GM19193 (cell line): Measurements from ENCODE around the gene FBXO38.

Source experiments
- POLR2A ChIP-seq: IDR thresholded peaks from 4 replicates; pipeline ENCODE4 v1.6.1; 2011; ENCODE audit not compliant: insufficient read depth, insufficient read length; ENCODE audit errors: extremely low read depth

Gene FBXO38

DNA sequence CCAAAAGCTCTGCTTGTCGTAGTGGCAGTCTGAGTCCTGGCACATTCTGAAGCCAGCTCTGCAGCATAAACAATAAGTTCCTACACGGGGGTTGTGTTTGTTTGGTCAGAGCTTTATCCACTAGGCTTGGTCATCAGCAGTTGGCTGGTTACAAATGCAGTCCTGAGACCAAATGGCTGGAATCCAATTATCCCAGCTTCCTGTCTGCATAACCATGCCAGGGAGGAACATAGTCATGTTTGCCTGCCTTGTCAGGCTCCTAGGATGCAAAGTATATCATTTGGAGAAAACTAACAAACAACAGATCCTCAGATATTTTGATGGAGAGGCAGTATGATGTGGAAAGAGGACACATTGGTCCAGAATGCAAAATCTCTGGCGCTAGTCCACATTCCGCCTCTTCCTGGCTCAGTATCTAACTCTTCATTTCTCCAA is 85.8 kb downstream of the FBXO38 start:
- no peak for TF ChIP-seq POLR2A

DNA sequence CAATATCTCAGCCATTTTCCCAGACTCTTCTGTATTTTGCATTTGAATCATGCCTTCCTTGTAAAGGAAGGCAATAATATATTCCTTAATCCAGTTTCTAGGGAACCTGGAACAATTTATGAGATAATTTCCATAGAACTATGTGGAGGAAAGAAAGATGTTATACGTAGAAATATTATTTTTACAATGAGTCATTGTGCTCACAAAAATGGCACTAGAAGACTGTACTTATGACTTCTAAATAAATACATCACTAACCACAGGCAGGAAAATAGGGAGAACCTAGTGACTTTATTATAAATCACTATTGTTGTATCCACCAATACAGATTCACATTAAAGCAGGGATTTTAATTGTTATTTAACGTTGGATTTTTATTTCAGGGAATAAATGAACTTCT is 87.6 kb downstream of the FBXO38 start:
- TF ChIP-seq POLR2A, result no peak

DNA sequence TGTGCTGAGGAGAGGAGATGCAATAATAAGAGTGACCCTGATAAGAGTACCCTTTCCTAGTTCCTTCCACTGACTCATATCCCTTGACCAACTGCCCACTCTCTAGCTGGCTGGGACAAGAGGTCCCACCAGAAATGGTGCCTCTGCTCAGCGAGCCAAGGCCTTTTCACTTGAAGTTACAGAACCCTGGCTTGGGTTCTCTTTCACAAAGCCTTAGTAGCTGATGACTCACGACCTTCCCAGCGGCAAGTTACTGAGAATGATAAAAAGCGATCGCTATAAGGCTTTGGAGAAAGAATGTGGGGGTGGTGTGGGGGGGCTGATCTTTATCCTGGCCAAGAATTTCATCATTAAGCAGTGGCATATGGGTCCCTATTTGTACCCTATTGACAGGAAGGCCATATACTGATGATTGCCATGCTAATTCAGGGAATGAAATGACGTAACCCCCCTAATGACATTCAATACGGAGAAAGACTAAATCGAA is 90.3 kb downstream of the FBXO38 start:
- TF ChIP-seq POLR2A, result no peak

DNA sequence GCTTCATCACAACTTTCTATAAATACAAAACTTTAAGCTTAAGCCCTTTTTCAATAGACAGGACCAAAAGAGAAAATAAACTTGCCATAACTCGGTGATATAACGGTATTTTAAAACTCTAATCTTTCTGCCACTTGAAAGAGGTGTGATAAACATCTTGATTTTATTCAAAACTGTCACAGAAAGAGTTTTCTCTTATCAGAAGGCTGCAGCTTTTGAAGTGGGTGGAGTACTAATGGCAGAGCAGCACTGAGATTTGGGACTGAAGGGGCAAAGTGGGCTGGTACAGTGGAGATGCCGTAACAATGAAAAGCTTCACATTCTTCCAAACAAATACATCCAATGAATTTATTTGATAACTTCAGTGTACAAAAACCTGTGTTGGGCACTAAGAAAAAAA is 92.5 kb downstream of the FBXO38 start:
- no peak for TF ChIP-seq POLR2A

- TF ChIP-seq POLR2A, result no peak
Observed at GRCh38 chr5:148477429-148477828, 93.7 kb downstream of the FBXO38 start.

DNA sequence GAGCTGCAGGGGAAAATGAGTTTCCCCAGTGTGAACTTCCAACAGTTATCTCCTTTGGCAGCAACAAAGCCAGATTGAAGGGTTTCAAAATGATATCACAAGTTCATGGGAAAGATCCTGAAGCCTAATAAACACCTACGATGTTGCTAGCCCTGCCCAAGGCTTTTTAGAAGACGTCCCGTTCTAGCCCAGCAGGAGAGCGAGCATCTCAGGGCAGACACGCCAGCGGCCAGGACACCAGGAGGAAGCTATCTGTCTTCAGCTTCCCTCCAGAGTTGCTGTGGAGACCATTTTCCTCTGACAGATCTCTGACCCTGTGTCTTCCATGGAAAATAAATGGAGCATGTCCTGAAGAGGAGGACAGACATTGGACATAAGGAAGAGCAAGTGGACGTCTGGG is 98.4 kb downstream of the FBXO38 start:
- TF ChIP-seq POLR2A, result no peak

DNA sequence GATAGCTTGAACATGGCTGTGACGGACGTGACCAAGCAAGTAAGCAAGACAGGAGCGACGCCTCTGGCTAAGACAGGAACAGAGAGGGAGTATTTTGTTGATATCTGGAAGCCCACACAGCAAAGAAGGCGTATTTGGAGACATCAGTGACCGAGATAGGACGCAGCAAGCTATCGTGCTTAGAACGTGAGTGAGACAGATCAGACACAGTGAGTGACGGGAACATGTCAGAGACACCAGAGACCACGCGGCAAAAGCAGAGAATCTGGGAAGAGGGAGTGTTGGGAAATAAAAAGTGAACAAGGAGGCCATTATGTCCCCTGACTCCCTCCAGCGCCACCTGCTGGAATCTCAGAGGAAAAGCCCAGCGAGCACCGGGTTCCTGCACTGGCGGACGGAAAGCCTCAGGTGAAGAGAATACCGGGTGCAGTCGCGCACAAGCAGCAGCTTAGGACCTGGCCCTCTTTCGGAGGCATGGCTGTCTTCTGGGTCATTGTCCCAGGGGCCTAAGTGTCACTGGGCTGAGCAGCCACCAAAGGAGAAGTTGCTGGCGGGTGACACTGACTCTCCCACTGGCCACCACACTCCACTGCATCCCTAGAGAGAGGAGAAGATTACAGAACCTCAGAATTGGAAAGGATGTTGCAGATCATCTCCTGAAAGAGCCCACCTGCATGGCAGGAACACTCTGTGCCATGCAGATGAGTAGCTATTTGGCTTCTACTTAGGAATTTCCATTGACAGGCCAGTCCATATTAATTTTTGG is 99.1 kb downstream of the FBXO38 start:
- no peak for TF ChIP-seq POLR2A

DNA sequence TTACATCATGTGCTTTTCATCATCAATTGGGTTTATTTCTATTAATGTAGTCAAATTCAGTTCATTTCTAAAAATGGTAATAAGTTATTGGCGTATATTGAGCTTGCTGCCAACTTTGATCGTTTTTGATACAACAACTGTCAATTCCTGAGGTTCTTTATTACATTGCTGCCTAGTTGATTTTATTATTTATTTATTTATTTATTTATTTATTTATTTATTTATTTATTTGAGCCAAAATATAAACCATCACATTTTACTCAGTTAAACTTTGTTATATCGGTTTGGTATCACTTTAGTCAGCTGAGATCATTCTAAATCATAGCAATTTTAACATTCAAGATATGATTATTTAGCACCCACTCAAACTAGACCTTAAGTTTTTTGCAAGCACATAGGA is 100.0 kb downstream of the FBXO38 start:
- no peak for TF ChIP-seq POLR2A

GRCh38 chr5:148484651-148485050 is 100.9 kb downstream of the FBXO38 start:
- TF ChIP-seq POLR2A, result no peak

DNA sequence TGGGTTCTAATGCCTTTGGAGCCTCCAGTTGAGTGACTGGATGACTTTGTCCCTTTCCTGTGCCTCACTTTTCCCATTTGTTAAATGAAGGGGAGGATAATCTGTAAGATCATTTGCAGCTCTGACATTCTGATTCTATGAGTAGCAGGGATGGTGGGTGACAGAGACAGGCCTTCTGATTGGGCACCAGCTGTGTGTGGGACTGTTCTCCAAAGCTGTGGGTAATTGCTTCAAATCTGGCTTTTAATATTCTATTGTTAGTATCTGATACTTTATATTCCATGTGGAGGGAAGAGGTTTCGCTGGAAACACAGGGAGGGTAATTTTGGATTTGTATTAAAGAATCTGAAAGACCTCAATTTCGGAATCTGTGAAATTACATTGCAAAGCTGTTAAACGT is 102.7 kb downstream of the FBXO38 start:
- no peak for TF ChIP-seq POLR2A

DNA sequence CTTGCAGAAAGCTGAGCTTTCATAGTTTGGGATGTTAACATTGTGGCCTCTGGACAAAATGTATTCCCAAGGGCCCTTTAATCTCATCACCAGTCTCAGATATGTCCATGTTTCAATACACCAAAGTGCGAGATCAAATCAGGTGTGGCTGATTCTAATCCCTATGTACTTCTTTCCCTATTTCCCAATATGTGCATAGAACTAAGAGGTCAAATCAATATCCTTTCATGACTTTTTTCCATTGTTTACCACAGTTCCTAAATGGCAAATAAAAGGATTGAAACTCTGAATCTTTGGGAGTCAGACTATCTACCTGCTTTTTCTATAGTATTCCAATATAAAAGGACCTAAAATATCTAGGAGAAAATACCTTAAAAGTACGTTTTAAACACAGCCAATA is 105.0 kb downstream of the FBXO38 start:
- TF ChIP-seq POLR2A, result no peak

GRCh38 chr5:148491015-148491792 is 107.4 kb downstream of the FBXO38 start:
- no peak for TF ChIP-seq POLR2A

DNA sequence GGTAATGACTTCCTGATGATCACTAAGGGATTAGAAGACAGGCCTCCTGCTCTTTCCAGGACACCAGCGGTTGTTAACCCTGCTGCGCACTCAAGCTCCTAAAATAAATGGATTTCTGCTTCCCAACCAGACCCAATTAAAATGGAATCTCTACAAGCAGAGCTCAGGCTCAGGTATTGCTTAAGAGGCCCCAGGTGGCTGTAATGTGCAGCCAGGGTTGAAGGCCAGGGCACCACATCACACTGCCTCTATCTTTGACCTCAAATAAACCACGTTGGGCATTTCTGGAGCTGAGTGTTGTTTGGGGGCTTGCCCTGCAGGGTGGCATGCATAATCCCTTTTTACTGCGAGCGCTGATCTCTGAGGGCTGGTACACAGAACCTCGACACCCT is 108.0 kb downstream of the FBXO38 start:
- no peak for TF ChIP-seq POLR2A

DNA sequence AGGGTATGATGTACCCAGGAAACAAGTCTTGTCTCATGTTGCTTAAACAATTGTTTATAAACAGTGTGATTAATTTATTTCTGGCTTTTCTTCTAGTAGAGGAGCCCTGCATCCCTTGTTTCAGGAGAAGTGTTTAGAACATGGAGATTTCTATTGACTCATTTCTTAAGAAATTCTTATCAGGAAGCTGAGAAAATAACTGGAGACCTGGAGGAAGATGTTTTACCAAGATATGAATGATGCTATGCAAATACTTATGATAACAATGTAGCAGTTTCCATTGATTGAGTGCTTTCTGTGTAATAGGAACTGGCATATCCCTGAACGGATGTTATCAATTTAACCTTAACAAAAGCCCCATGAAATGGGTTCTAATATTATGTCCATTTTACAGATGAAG is 108.6 kb downstream of the FBXO38 start:
- no peak for TF ChIP-seq POLR2A
